Large intestine (tissue), 1 donor: Measurements from ENCODE around the gene MRPL48. TPM values are rescaled to one million over a fixed set of nuclear protein-coding genes. Genes with fewer than 3 reads are reported as not detected.

Source experiments
- polyA plus RNA-seq: library from polyadenylated mRNA; unstranded; fragments of 120-200 nt; gene quantifications from one replicate; pipeline ENCODE4 v1.2.1, GENCODE V29; 2013

The MRPL48 gene
- polyA plus RNA-seq, 1 donor: 49.2 TPM

Other genes with a start within 250 kb of the MRPL48 start
- gene FAM168A, start 189.8 kb upstream of the MRPL48 start, polyA plus RNA-seq: 22.9 TPM
- 5.5 TPM for gene PLEKHB1, start 141.3 kb upstream of the MRPL48 start, polyA plus RNA-seq
- 111 TPM for gene RAB6A, start 26.8 kb upstream of the MRPL48 start, polyA plus RNA-seq
- 84.9 TPM for gene COA4, start 89.0 kb downstream of the MRPL48 start, polyA plus RNA-seq
- 30.7 TPM for gene PAAF1, start 89.1 kb downstream of the MRPL48 start, polyA plus RNA-seq
- gene DNAJB13, start 163.2 kb downstream of the MRPL48 start, polyA plus RNA-seq: 0.22 TPM
- 47.7 TPM for gene UCP2, start 195.0 kb downstream of the MRPL48 start, polyA plus RNA-seq
- 2.3 TPM for gene UCP3, start 221.2 kb downstream of the MRPL48 start, polyA plus RNA-seq